Ishikawa (cell line): ENCODE results near the gene SCGB1A1.

Experiments
- CEBPB ChIP-seq: IDR thresholded peaks from 2 replicates; pipeline ENCODE4 v1.6.1; 2012
- CREB1 ChIP-seq: IDR thresholded peaks from 2 replicates; pipeline ENCODE4 v1.6.1; 2012; ENCODE audit warnings: low read depth
- EP300 ChIP-seq: IDR thresholded peaks from 2 replicates; pipeline ENCODE4 v1.6.1; 2012; ENCODE audit warnings: borderline replicate concordance
- FOXM1 ChIP-seq: IDR thresholded peaks from 2 replicates; pipeline ENCODE4 v1.6.1; 2012; ENCODE audit warnings: low read depth, borderline replicate concordance
- NFIC ChIP-seq: IDR thresholded peaks from 2 replicates; pipeline ENCODE4 v1.6.1; 2012
- RAD21 ChIP-seq: IDR thresholded peaks from 2 replicates; pipeline ENCODE4 v1.6.1; 2012; ENCODE audit warnings: low read depth
- TAF1 ChIP-seq: IDR thresholded peaks from 2 replicates; pipeline ENCODE4 v1.6.1; 2012; ENCODE audit warnings: low read depth, mild to moderate bottlenecking
- TCF12 ChIP-seq: IDR thresholded peaks from 2 replicates; pipeline ENCODE4 v1.6.1; 2012; ENCODE audit warnings: low read depth
- ZBTB7A ChIP-seq: IDR thresholded peaks from 2 replicates; pipeline ENCODE4 v1.6.1; 2012; ENCODE audit warnings: low read depth

GRCh38 chr11:62404435-62404834, 14.4 kb upstream of the SCGB1A1 start:
- TF ChIP-seq TCF12 (no peak), CEBPB (no peak), ZBTB7A (no peak), EP300 (no peak), CREB1 (no peak), RAD21 (no peak), NFIC (no peak), FOXM1 (no peak), TAF1 (no peak)
